ENCODE results near the gene RNF220. TPM values are rescaled to one million over a fixed set of nuclear protein-coding genes. Genes with fewer than 3 reads are reported as not detected.

Gene RNF220
- total and polyA plus RNA-seq, 9 donors = 58.0 to 101 (median 64.7) TPM

GRCh38 chr1:44496541-44497171 is 91.6 kb downstream of the RNF220 start:
- no peak for DNase-seq
- no peak overlapping the region for H3K4me3 ChIP-seq
- intact Hi-C loops (cut with DNase I) = loop anchor here in 1 of 4 donors (2.0 kb wide), 1 partner anchor 30 kb away; no protein-coding TSS in a partner anchor
- no peaks in the 10 kb centered on the region for H3K4me1 ChIP-seq (ENCODE audit: insufficient read depth)
- no peaks in the 10 kb centered on the region for H3K36me3 ChIP-seq
- TF ChIP-seq EP300 (IDR thresholded peaks at IDR 0.05) (no peak), POLR2A (IDR thresholded peaks at IDR 0.05) (no peak), CTCF (IDR thresholded peaks at IDR 0.05) (no peak)
- H3K9me3 ChIP-seq = no peaks in the 10 kb centered on the region
- no peak overlapping the region for H3K27ac ChIP-seq
- no peaks in the 10 kb centered on the region for H3K27me3 ChIP-seq
- WGBS, 3 donors = 75 to 76% (median 76%) methylated on average over 6 of the region's 6 CpGs

DNA sequence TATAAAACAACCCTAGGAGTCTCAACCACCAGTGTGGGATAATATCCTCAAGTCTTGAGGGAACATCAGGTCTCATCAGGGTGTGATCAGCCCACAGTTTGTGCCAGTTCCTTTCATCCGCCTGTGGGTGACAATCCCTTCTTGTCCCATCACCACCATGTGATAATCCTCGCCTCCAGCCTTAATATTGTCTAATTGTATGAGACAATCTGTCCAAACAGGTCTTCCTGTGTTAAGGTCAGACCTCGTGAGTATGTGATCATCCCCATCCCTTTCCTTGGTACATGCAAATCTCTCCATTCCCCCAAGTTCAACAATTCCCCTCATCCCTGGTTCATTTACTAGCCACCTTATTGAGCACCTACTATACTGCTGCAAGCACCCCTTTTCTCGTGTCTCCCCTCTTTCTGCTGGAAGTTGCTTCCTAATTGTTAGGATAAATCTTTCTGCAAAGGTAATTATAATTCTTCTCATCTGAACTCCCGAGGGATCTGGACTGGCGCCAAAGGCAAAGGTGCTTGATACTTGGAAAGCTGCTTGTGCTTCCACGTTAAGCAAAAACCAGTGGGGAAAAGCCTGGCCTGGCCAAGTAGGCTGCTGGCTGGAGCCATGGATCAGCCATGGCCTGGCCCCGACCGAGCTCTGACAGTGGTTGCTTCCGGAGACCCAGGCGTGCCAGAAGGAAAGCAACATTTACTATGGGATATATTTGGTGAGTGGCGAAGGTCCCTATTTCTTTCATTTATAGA is 92.5 kb downstream of the RNF220 start:
- no peak for DNase-seq
- 67 to 79% (median 69%) methylated on average over 12 of the region's 12 CpGs for WGBS, 3 donors
- Histone ChIP-seq H3K9me3 (no peaks in the 10 kb centered on the region), H3K27ac (no peak overlapping the region), H3K27me3 (no peaks in the 10 kb centered on the region), H3K4me3 (no peak overlapping the region), H3K4me1 (ENCODE audit: insufficient read depth) (no peaks in the 10 kb centered on the region), H3K36me3 (no peaks in the 10 kb centered on the region)
- TF ChIP-seq EP300 (IDR thresholded peaks at IDR 0.05) (no peak), POLR2A (IDR thresholded peaks at IDR 0.05) (no peak), CTCF (IDR thresholded peaks at IDR 0.05) (no peak)
- intact Hi-C loops (cut with DNase I) = loop anchor here in 1 of 4 donors (2.0 kb wide), 1 partner anchor 29 kb away; no protein-coding TSS in a partner anchor

DNA sequence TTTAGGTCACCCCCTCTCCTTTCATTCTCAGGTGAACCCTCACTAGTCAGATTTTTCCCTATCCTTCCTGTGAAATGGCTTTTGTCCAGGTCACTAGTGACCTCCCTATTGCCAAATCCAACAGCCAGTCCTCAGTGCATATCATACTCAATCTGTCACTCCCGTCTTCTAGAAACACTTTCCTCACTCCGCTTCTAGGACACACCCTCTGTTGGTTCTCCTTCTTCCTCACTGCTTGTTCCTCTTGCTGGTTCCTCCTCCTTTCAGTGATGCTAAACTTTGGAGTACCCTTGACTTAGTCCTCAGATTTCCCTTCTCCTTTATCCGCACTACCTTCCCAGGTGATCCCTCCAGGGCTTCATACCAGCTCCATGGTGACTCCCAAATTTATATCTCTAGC is 94.3 kb downstream of the RNF220 start:
- no peaks in the 10 kb centered on the region for H3K36me3 ChIP-seq
- no peak overlapping the region for H3K4me3 ChIP-seq
- 83 to 86% (median 85%) methylated on average over 3 of the region's 3 CpGs for WGBS, 3 donors
- intact Hi-C loops (cut with DNase I) = no loop called here
- H3K4me1 ChIP-seq (ENCODE audit: insufficient read depth) = no peaks in the 10 kb centered on the region
- DNase-seq = no peak
- no peaks in the 10 kb centered on the region for H3K9me3 ChIP-seq
- H3K27me3 ChIP-seq = no peaks in the 10 kb centered on the region
- H3K27ac ChIP-seq = no peak overlapping the region
- TF ChIP-seq EP300 (IDR thresholded peaks at IDR 0.05) = no peak
- no peak for TF ChIP-seq POLR2A (IDR thresholded peaks at IDR 0.05)
- no peak for TF ChIP-seq CTCF (IDR thresholded peaks at IDR 0.05)

DNA sequence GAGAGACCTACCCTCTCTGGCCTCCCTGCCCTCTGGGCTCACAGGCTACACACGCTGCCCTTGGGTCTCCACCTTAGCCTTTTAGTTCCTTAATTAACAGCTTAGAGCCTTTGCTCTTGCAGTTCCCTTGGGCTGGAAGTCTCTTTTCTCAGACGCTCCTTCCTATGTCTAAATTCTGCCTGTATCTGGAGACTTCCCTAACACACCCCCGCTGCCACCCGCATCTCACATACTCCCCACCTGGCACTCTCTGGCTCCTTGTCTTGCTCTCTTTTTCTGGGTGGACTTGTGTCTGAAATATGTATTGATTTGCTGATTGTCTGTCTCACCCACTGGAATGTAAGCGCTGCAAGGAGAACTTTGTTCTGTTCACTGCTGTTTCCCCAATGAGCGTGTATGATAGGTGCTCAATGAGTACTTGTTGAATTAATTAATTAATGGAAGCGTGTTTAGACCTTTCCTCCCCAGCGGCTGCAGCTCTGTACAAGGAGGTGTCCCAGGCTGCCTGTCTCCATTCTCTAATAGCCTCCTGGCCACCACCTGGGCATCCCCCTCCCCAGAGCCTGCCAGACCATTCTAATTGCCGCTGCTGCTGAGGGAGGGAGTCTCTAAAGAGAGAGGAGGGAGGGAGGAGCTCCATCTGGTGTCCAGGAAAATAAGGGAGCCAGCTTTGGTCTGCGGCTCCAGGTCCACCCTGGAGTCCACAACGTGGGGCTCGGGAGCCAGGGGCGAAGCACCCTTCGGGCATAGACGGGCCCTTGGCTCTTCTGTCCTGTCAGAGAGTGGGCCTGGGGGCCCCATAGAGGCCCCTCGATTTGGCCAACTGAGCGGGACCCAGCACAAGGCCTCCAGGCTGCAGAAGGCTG is 95.4 kb downstream of the RNF220 start:
- 15 to 17% (median 17%) methylated on average over 16 to 17 of the region's 17 CpGs for WGBS, 3 donors
- Histone ChIP-seq H3K27ac (no peak overlapping the region), H3K4me3 (no peak overlapping the region), H3K27me3 (no peaks in the 10 kb centered on the region), H3K4me1 (ENCODE audit: insufficient read depth) (no peaks in the 10 kb centered on the region), H3K36me3 (no peaks in the 10 kb centered on the region), H3K9me3 (no peaks in the 10 kb centered on the region)
- no peak for DNase-seq
- TF ChIP-seq POLR2A (IDR thresholded peaks at IDR 0.05) = no peak
- TF ChIP-seq CTCF (IDR thresholded peaks at IDR 0.05) = no peak
- TF ChIP-seq EP300 (IDR thresholded peaks at IDR 0.05) = no peak
- intact Hi-C loops (cut with DNase I) = no loop called here
